Left kidney (tissue), 2 donors: ENCODE data around the gene SLCO1B1. TPM values are rescaled to one million over a fixed set of nuclear protein-coding genes. Genes with fewer than 3 reads are reported as not detected.

Experiments
- DNase-seq: peaks from one replicate; pipeline ENCODE4 v3.0.0-alpha.2; 2013
- polyA plus RNA-seq: library from polyadenylated mRNA; unstranded; fragments of 120-200 nt; gene quantifications from one replicate; pipeline ENCODE4 v1.2.1, GENCODE V29; 2013; ENCODE audit not compliant: insufficient read length

SLCO1B1 gene
- polyA plus RNA-seq, 1 donor, result not detected

DNA sequence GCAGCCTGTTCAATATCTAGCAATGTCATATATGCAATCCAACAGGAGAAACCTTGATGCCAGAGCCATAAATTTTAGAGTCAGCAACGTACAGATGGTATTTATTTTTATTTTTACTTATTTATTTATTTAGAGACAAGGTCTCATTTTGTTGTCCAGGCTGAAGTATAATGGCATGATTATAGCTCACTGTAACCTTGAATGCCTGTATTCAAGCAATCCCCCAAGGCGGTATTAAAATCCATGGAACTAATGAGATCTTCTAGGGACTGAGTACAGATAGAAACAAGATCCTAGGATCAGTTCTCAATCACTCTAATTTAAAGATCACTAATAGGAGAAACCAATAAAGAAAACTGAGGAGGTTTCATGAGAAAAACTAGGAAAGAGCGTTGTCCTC lies 89.3 kb downstream of the SLCO1B1 start:
- DNase-seq, result no peak

DNA sequence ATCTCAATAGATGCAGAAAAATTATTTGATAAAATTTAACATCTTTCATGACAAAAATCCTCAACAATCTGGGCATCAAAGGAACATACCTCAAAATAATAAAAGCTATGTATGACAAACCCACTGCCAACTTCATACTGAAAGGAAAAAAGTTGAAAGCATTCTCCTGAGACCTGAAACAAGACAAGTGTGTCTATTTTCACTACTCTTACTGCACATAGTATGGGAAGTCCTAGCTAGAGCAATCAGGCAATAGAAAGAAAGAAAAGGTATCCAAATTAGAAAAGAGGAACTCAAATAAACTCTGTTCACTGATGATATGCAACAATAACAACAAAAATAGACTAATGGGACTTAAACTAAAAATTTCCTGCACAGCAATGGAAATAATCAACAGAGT lies 90.1 kb downstream of the SLCO1B1 start:
- DNase-seq, result no peak

DNA sequence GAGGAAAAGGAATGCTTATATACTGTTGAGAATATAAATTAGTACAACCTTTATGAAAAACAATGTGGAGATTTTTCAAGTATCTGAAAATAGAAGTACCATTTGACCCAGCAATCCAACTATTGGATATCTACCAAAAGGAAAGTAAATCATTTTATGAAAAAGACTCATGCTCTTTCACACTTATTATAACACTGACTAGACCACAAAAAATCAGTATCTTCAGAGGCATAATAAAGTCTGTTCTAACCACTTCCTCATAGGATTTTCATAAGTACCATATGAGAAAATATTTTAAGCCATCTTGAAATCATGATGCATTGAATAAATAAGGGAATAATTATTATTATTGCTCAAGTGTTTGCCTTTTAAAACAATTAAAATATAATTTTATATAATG lies 90.8 kb downstream of the SLCO1B1 start:
- DNase-seq, result no peak

DNA sequence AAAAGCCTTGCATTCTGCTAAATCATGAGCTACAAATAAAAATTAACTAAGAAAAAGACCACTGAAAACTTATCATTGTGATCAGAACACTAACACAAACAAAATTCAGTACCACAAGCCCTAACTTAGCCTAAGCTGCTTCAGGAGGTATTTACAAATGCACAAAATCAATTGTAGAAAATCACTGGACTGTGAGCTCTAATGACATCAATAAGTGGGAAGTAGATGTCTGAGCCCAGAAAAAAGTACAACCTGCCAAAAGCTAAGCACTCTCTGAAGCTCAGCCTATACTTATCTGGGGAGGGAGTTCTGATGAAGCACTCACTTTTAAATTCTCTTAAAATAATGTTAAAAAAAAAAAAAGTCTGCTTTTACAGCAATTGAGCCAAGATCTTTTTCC lies 92.9 kb downstream of the SLCO1B1 start:
- no peak for DNase-seq

DNA sequence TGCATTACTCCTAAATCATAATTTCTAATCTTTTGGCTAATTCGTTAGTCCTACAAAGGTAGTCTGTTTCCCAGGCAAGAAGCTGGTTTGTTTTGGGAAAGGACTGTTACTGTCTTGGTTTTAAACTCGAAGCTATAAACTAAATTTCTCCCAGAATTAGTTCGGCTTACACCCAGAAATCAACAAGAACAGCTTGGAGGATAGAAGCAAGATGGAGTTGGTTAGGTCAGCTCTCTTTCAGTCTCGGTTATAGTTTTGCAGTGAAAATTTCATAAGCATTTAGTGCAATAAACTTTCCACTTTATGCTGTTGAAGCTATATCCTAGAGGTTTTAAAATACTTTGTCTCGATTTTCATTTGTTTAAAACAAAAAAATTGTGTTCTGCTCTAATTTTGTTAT lies 103.4 kb downstream of the SLCO1B1 start:
- no peak for DNase-seq

DNA sequence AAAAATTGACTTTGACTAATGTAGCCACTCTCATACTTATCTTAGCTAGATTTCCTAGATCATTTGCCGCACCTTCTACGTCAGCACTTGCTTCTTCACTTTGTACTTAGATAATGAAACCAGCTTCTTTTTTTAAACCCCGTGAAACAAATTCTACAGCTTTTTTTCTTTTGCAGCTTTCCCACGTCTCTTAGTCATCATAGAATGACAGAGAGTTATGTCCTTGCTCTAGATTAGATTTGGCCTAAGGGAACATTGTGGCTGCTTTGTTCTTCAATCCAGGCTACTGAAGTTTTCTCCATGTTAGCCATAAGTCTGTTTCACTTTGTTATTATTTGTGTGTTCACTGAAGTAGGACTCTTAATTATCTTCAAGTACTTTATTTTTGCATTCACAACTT lies 108.9 kb downstream of the SLCO1B1 start:
- no peak for DNase-seq

DNA sequence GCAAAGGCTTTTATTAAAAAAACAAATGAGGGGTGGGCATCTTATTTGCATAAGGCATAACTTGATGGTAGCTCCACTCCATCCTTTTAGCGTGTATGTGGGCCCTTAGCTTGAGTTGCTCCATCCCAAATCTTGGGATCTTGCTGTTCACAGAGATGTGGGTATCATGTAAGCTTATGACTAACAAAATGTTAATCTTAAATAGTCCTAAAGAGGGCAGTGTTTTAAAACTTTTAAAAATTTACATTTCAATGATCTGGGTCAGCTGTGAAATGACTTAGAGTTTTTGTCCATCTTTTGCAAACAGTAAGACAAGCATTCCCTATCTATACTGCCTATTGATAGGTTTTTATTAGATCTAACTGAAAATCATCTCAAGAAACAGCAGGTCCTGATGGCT lies 117.7 kb downstream of the SLCO1B1 start:
- no peak for DNase-seq

DNA sequence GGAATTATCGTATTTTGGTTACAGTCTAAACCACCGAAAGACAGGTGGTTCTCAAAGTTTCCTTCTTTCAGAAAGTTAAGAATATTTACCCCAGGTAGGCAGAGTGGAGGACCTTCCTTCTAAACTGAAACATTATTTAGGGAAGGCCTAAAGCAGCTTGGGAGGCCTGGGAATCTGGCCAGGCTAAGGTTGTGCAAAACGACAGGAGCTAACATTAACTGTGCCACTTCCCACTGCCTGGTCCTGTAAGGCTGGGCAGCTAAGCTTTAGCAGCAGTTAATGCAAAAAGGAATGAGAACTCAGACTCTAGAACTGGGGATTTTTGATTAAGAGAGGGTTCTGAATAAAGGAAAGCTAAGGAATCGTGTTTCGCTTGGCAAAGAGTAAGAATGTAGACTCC lies 121.1 kb downstream of the SLCO1B1 start:
- DNase-seq, result no peak

DNA sequence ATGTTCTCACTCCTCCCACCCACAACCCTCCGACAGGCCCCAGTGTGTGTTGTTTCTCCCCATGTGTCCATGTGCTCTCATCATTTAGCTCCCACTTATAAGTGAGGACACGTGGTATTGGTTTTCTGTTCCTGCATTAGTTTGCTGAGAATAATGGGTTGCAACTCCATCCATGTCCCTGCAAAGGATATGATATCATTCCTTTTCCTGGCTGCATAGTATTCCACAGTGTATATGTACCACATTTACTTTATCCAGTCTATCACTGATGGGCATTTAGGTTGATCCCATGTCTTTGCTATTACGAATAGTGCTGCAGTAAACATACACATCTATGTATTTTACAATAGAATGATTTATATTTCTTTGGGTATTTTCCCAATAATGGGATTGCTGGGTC lies 126.2 kb downstream of the SLCO1B1 start:
- DNase-seq, result no peak

DNA sequence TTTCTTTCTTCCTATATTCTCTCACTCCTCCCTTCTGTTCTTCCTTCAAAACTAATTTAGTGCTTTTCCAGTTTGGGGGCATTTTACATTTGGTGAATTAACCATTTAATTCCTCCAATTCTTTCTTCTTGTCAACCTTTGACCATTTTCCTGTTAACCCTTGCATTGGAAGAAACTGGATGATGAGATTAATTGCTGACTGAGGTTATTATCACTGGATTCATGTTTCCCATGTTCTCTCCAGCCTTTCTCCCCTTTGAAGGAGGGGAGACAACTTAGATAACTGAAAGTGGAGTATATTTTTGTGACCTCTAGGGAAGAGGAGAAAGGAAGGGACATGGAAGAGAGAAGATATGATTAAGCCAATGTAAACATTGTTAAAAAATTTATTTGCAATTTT lies 133.2 kb downstream of the SLCO1B1 start:
- no peak for DNase-seq

DNA sequence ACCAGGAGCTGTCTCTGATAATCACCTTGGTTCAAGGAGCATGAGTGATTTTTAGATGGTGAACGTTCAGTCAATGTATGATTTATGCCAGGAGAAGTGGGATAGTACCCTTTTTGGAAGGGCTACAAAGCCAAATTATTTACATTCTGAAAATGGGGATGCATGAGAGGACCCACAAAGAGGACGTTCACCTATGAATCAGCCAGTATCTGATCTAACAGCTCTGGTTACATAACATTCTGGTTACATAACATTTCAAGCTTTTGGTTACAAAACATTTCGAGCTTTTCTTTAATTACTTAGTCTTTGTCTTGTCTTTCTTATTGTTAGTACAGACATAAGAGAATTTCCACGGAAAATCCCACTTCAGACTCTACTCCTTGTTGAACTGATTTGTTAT lies 134.9 kb downstream of the SLCO1B1 start:
- no peak for DNase-seq

DNA sequence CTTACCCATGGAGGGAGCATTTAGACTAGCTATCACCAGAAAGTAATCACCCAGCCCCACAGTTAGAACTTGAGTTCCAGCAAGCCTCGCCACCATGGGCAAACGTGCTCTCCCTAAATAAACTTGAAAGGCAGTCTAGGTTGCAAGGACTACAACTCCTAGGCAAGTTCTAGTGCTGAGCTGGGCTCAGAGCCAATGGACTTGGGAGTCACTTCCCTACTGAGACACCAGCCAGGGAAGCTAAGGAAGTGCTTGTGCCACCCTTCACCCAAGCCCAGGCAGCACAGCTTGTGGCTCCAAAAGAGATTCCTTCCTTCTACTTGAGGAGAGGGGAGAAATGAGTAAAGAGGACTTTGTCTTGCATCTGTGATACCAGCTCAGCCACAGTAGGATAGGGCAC lies 145.8 kb downstream of the SLCO1B1 start:
- DNase-seq, result no peak

Other genes with a start within 250 kb of the SLCO1B1 start
- 0.32 TPM for gene SLCO1A2, start 203.7 kb downstream of the SLCO1B1 start, polyA plus RNA-seq
- gene IAPP, start 241.7 kb downstream of the SLCO1B1 start, polyA plus RNA-seq, result not detected